HL-60 (cell line): Measurements from ENCODE around the gene GP9.

Experiments used
- DNase-seq, 2 experiments: peaks; one replicate each; pipeline ENCODE4 v3.0.0-alpha.2; 2010 to 2020; ENCODE audit warnings: low read depth in 1 of 2, low spot score in 1 of 2
- H3K27ac ChIP-seq: fragments of 250-450 bp; sonication (Bioruptor Pico); replicated peaks from 2 replicates; pipeline ENCODE4 v1.5.1; 2020; ENCODE audit warnings: mild to moderate bottlenecking, moderate library complexity
- H3K27me3 ChIP-seq: fragments of 250-450 bp; sonication (Bioruptor Pico); 2 replicates; pipeline ENCODE4 v1.5.1; 2021; ENCODE audit warnings: mild to moderate bottlenecking, moderate library complexity; ENCODE audit not compliant: insufficient read depth, poor library complexity, severe bottlenecking
- H3K4me3 ChIP-seq: replicated peaks from 2 replicates; pipeline ENCODE4 v1.5.1; 2011; ENCODE audit warnings: mild to moderate bottlenecking, control low read depth, low read length; ENCODE audit not compliant: insufficient read depth
- CTCF ChIP-seq: IDR thresholded peaks from one replicate; pipeline ENCODE4 v1.5.1; 2011; ENCODE audit warnings: low read length, control low read depth, inconsistent platforms; ENCODE audit not compliant: insufficient read depth
- GABPA ChIP-seq: IDR thresholded peaks from 2 replicates; pipeline ENCODE4 v1.6.1; 2012; ENCODE audit warnings: low read depth
- POLR2AphosphoS5 ChIP-seq: IDR thresholded peaks from 2 replicates; pipeline ENCODE4 v1.6.1; 2012; ENCODE audit warnings: low read depth
- SPI1 ChIP-seq: IDR thresholded peaks from 2 replicates; pipeline ENCODE4 v1.6.1; 2012; ENCODE audit warnings: low read depth, mild to moderate bottlenecking, borderline replicate concordance
- TF ChIP-seq, protein P1 (sequence below): IDR thresholded peaks from 2 replicates; pipeline ENCODE4 v1.6.1; 2012; ENCODE audit warnings: low read depth; ENCODE audit not compliant: insufficient replicate concordance

GP9 gene

DNA sequence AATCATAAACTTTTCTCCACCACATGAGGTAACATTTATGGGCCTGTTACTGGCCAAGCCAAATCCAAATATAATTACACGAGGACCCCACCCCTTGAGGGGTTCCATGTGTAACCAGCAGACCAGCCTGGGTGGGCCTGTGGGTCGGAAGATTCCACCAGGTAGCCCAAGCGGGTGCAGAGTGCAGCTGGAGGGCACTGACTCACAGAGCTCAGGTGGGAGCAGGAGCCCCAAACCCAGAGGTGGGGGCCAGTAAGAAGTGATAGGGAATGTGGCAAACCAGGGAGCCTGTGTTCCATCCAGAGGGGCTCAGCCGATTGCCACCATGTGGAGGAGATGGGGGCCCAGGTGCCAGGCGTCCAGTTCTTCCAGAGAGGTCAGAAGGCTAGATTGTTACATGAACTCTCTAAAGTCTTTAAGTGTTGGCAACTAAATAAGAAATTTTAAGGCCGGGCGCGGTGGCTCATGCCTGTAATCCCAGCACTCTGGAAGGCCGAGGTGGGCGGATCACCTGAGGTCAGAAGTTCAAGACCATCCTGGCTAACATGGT lies 2.6 kb downstream of the GP9 start:
- DNase-seq, result no peak
- Histone ChIP-seq H3K4me3 (no peak overlapping the region), H3K27ac (no peak overlapping the region), H3K27me3 (no peaks in the 10 kb centered on the region)
- TF ChIP-seq SPI1, result no peak
- TF ChIP-seq, protein P1, sequence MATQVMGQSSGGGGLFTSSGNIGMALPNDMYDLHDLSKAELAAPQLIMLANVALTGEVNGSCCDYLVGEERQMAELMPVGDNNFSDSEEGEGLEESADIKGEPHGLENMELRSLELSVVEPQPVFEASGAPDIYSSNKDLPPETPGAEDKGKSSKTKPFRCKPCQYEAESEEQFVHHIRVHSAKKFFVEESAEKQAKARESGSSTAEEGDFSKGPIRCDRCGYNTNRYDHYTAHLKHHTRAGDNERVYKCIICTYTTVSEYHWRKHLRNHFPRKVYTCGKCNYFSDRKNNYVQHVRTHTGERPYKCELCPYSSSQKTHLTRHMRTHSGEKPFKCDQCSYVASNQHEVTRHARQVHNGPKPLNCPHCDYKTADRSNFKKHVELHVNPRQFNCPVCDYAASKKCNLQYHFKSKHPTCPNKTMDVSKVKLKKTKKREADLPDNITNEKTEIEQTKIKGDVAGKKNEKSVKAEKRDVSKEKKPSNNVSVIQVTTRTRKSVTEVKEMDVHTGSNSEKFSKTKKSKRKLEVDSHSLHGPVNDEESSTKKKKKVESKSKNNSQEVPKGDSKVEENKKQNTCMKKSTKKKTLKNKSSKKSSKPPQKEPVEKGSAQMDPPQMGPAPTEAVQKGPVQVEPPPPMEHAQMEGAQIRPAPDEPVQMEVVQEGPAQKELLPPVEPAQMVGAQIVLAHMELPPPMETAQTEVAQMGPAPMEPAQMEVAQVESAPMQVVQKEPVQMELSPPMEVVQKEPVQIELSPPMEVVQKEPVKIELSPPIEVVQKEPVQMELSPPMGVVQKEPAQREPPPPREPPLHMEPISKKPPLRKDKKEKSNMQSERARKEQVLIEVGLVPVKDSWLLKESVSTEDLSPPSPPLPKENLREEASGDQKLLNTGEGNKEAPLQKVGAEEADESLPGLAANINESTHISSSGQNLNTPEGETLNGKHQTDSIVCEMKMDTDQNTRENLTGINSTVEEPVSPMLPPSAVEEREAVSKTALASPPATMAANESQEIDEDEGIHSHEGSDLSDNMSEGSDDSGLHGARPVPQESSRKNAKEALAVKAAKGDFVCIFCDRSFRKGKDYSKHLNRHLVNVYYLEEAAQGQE, result no peak
- no peak for TF ChIP-seq CTCF
- no peak for TF ChIP-seq POLR2AphosphoS5
- TF ChIP-seq GABPA, result no peak

DNA sequence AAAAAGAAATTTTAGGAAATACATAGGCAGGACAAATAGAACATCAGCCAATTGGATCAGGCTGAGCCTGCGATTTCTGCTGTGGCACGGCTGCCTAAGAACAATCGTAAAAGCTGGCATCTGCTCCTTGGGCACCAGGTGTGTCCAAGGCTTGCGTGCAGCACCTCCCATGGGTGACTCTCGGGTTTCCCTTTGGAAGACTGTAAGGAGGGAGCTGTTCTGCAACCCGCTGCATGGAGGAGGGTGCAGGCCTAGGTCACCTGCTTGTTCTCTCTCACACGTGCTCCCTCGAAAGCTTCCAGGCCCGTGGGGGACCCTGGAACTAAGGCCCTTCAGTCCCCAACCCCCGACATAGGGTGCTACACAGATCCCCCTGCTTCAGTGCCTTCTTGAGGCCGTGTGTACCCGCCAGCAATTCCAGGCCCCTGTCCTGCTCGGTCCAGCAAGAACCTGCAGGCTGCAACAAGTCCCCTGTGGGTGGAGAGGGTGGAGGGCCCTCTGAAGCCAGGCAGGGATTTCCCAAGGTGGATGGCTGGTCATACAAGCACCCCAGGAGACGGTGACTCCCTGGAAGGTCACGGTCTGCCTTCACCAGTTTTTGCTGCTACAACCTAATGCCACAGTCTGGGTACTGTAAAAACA lies 3.4 kb downstream of the GP9 start:
- H3K27ac ChIP-seq, result no peak overlapping the region
- DNase-seq, result no peak
- no peak overlapping the region for H3K4me3 ChIP-seq
- H3K27me3 ChIP-seq, result no peaks in the 10 kb centered on the region
- TF ChIP-seq SPI1, result no peak
- TF ChIP-seq CTCF, result no peak
- TF ChIP-seq POLR2AphosphoS5, result no peak
- TF ChIP-seq GABPA, result no peak
- TF ChIP-seq, protein P1, result no peak

GRCh38 chr3:129065016-129065719 lies 4.6 kb downstream of the GP9 start:
- no peak for DNase-seq
- no peak overlapping the region for H3K27ac ChIP-seq
- no peaks in the 10 kb centered on the region for H3K27me3 ChIP-seq
- H3K4me3 ChIP-seq, result no peak overlapping the region
- no peak for TF ChIP-seq POLR2AphosphoS5
- TF ChIP-seq, protein P1, result no peak
- no peak for TF ChIP-seq CTCF
- TF ChIP-seq SPI1, result no peak
- no peak for TF ChIP-seq GABPA
